ENCODE results near the gene TDRD12. TPM values are rescaled to one million over a fixed set of nuclear protein-coding genes. Genes with fewer than 3 reads are reported as not detected.
"Not testable (repeated sequence)": the region's sequence is repeated elsewhere in the genome, so short reads cannot be mapped to it uniquely, and the experiment has no call there.

Gene TDRD12
- total and polyA plus RNA-seq, 8 donors, result 0.20 to 1.2 (median 0.50) TPM

- Histone ChIP-seq H3K4me3 (no peak overlapping the region), H3K9me3 (no peaks in the 10 kb centered on the region), H3K27me3 (peaks cover 0 to 1% of the 10 kb centered on the region in 2 donors), H3K36me3 (no peaks in the 10 kb centered on the region), H3K27ac (no peak overlapping the region), H3K4me1 (no peaks in the 10 kb centered on the region)
- DNase-seq, result no peak
- TF ChIP-seq, protein P1, sequence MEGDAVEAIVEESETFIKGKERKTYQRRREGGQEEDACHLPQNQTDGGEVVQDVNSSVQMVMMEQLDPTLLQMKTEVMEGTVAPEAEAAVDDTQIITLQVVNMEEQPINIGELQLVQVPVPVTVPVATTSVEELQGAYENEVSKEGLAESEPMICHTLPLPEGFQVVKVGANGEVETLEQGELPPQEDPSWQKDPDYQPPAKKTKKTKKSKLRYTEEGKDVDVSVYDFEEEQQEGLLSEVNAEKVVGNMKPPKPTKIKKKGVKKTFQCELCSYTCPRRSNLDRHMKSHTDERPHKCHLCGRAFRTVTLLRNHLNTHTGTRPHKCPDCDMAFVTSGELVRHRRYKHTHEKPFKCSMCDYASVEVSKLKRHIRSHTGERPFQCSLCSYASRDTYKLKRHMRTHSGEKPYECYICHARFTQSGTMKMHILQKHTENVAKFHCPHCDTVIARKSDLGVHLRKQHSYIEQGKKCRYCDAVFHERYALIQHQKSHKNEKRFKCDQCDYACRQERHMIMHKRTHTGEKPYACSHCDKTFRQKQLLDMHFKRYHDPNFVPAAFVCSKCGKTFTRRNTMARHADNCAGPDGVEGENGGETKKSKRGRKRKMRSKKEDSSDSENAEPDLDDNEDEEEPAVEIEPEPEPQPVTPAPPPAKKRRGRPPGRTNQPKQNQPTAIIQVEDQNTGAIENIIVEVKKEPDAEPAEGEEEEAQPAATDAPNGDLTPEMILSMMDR (IDR thresholded peaks at IDR 0.05), result no peak
- intact Hi-C loops (cut with DNase I), result no loop called here
- no peak for ATAC-seq
Observed at GRCh38 chr19:32830231-32831014, 110.9 kb downstream of the TDRD12 start.

DNA sequence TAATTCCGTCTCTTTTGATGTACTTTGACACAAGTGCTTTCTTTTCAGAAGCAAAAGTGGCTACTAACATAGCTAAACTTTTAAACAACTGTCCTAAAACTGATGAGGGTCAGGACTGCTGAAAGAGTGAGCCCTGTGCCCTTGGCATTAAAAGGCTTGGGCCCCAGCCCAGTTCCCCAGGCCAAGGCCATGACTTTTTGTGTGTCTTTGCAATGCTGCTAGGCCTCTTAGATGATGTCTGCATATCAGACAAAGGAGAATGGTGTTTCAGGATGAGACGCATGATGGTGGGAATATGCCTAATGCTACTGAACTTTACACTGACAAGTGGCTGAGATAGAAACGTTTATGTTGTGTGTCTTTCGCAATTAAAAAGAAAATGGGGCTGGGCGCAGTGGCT is 112.0 kb downstream of the TDRD12 start:
- no peak for ATAC-seq
- H3K4me1 ChIP-seq, result no peaks in the 10 kb centered on the region
- H3K4me3 ChIP-seq, result no peak overlapping the region
- H3K9me3 ChIP-seq, result no peaks in the 10 kb centered on the region
- H3K36me3 ChIP-seq, result no peaks in the 10 kb centered on the region
- H3K27ac ChIP-seq, result no peak overlapping the region
- TF ChIP-seq, protein P1 (IDR thresholded peaks at IDR 0.05), result no peak
- H3K27me3 ChIP-seq, result no peaks in the 10 kb centered on the region
- DNase-seq, result no peak
- intact Hi-C loops (cut with DNase I), result no loop called here

- H3K27ac ChIP-seq; H3K36me3 ChIP-seq; H3K27me3 ChIP-seq; intact Hi-C loops (cut with DNase I); ATAC-seq; H3K9me3 ChIP-seq; H3K4me1 ChIP-seq; H3K4me3 ChIP-seq; DNase-seq: not testable (repeated sequence)
Observed at GRCh38 chr19:32832094-32832493, 112.5 kb downstream of the TDRD12 start.

DNA sequence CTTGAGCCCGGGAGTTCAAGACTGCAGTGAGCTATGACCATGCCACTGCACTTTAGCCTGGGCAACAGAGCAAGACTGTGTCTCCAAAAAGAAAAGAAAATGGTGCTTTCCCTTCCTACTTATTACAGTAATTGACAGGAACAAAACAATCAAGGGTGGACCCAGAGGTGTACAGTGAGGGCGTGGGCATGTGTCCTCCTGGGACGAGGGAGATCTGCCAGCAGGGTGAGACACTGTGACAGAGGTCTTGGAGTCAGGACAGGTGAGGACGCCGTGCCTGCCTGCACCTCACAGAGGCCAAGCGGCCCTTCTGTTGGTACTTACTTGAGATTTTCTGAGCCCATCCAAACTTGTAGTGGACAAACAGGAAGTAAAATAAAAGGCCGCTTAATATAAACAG is 113.3 kb downstream of the TDRD12 start:
- ATAC-seq; intact Hi-C loops (cut with DNase I): not testable (repeated sequence)

DNA sequence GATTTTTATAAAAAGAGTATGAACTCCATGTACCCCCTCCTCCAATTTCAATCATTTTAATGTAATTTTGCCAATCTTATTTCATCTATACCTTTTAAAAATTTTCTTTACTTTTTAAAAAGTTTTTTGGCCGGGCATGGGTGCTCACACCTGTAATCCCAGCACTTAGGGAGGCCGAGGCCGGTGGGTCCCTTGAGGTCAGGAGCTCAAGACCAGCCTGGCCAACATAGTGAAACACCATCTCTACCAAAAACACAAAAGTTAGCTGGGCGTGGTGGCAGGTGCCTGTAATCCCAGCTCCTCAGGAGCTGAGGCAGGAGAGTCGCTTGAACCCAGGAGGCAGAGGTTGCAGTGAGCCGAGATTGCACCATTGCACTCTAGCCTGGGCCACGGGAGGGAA is 113.8 kb downstream of the TDRD12 start:
- DNase-seq; H3K27me3 ChIP-seq; H3K4me3 ChIP-seq; H3K36me3 ChIP-seq; H3K27ac ChIP-seq; H3K4me1 ChIP-seq; intact Hi-C loops (cut with DNase I); H3K9me3 ChIP-seq; ATAC-seq: not testable (repeated sequence)

More for the DNA sequence above, 113.3 kb downstream of the TDRD12 start:
- not testable (repeated sequence) for H3K27ac ChIP-seq, DNase-seq, H3K4me1 ChIP-seq, H3K27me3 ChIP-seq, H3K4me3 ChIP-seq, H3K36me3 ChIP-seq, H3K9me3 ChIP-seq

- peaks cover 0 to 18% of the 10 kb centered on the region in 2 donors for H3K9me3 ChIP-seq
- H3K36me3 ChIP-seq, result no peaks in the 10 kb centered on the region
- no peak for ATAC-seq
- no peaks in the 10 kb centered on the region for H3K4me1 ChIP-seq
- no peak for DNase-seq
- TF ChIP-seq, protein P1 (IDR thresholded peaks at IDR 0.05), result no peak
- no peaks in the 10 kb centered on the region for H3K27me3 ChIP-seq
- H3K4me3 ChIP-seq, result no peak overlapping the region
- no peak overlapping the region for H3K27ac ChIP-seq
- intact Hi-C loops (cut with DNase I), result no loop called here
Observed at GRCh38 chr19:32837531-32837930, 118.0 kb downstream of the TDRD12 start.

- Histone ChIP-seq H3K27me3 (no peaks in the 10 kb centered on the region), H3K4me1 (no peaks in the 10 kb centered on the region), H3K9me3 (peaks cover 0 to 21% of the 10 kb centered on the region in 2 donors), H3K36me3 (no peaks in the 10 kb centered on the region), H3K27ac (no peak overlapping the region), H3K4me3 (no peak overlapping the region)
- ATAC-seq (no peak), DNase-seq (no peak)
- TF ChIP-seq, protein P1 (IDR thresholded peaks at IDR 0.05), result no peak
- intact Hi-C loops (cut with DNase I), result no loop called here
Observed at GRCh38 chr19:32842061-32842460, 122.5 kb downstream of the TDRD12 start.

Data from left lung (tissue), 10 donors.